ENCODE results near the gene PAX7. TPM values are rescaled to one million over a fixed set of nuclear protein-coding genes. Genes with fewer than 3 reads are reported as not detected.

Gene PAX7
- total RNA-seq, 1 experiment from 2014 or later: not detected

- DNase-seq (ENCODE audit: low read depth): no peak
These were observed 163.9 kb downstream of the PAX7 start for GRCh38 chr1:18794561-18794960.

GRCh38 chr1:18795002-18795689, 164.5 kb downstream of the PAX7 start:
- DNase-seq (ENCODE audit: low read depth): no peak

GRCh38 chr1:18796950-18797349, 166.3 kb downstream of the PAX7 start:
- no peak for DNase-seq (ENCODE audit: low read depth)

Other genes starting within 250 kb of the PAX7 start
- not detected in 2 replicates for gene KLHDC7A, start 149.9 kb upstream of the PAX7 start, total RNA-seq (2014; rRNA removed)
- not detected in 2 replicates for gene TAS1R2, start 228.8 kb downstream of the PAX7 start, total RNA-seq (2014; rRNA removed)